DMS53 treated with DMSO at 0.1 percent for 48 hours (cell line): ENCODE results near the gene LOXL4.

Experiments
- DNase-seq: peaks from one replicate; lab custom pipeline; 2025; ENCODE audit not compliant: unreplicated experiment; lab: John Stamatoyannopoulos, UW

LOXL4 gene

DNA sequence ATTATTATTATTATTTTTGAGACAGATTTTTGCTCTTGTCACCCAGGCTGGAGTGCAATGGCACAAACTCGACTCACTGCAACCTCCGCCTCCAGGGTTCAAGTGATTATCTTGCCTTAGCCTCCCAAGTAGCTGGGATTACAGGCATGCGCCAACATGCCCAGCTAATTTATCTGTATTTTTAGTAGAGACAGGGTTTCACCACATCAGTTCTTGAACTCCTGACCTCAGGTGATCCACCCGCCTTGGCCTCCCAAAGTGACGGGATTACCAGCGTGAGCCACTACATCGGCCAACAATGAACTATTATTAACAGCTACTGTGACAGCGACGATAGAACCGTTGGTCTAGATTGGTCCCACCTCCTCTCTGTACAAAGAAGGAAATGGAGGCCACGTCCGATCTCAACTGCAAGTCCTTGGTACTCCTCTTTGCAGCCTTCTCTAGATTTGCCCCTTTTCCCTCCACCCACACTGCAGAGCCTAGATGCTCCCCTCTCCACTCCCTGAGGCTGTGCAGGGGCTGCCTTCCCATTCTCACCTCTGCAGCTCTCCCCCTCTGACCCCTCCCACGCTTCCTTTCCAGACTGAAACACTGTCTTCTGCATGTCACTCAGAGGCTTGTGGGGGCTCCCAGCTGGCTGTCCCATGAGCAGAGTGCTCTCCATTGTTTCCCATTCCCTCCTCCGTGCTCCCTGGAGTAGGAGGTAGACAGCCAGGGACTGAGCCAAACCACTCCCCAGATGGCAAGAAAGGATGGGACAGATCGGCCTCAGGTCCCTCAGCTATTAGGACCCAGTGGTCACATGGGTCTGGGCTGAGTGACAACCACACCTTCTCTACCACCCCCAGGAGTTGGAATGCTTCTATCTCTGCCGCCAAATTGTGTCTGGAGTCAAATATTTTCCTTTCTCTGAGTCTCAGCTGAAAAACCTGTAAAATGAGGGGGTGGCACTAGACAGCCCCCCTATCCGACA lies 2.3 kb downstream of the LOXL4 start:
- no peak for DNase-seq

DNA sequence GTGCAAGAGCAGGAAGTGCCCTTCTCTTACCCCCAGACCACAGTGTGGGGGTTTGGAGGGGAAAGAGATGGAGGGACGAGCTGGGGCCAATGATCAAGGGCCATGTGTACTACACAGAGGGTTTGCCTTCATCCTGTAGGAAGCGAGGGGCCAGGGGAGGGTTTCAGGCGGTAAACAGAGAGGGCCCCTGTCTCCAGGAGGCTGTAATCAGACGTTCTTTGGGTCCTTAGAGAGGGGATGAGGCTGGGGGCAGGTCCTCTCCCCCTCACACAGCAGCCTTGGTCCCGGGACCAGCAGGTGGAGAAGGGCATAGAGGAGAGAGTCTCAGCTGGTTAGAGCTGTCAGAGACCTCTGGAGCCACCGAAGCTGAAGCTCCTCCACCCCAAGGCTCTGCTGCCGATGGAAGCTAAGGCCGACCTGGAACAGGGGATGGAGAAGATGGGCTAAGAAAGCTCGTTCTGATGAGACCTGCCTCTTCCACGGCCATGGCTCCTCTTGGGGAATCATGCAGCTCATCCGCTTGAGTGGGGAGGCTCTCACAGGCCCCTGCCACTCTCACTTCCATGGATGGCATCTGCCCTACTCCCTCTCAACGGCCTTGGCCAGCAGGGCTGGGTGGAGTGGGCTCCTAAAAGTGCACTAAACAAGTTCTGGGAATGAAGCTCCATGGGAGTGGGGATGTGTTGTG lies 3.5 kb downstream of the LOXL4 start:
- DNase-seq: no peak

DNA sequence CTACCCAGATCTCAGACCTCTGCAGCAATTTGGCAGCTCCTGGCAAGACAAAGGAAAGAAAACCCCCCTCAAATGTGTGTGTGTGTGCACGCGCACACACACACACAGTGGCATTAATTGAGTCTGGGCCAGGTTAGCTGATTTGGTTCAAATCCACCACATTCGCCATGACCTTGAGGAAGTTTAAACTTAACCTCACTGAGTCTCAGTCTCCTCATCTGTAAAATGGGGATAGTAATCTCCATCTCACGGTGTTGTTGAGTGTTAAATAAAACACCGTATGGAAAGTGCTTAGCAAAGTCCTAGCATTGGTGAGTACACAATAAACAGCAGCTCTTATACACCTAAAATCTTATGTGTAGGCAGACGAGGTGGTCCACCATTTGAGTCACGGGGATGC lies 4.9 kb downstream of the LOXL4 start:
- DNase-seq: no peak

DNA sequence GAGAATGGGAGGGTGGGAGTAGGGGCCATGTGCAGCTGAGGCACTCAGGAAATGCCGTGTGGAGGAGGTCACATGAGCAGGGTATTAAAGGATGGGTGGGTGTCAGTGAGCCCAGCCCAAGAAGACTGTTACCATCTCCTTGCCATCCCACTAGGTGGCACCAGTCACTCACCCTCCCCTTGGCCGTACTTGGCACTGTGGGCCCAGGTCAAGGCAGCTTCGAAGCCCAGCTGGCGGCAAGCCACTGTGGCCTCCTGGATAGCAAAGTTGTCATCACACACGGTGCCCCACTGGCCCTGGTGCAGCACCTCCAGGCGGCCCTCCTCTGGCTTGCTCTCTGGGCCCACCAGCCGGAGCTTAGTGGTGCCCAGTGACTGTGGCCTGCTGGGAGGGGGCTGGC lies 5.4 kb downstream of the LOXL4 start:
- peak; percentile 15 for DNase-seq

DNA sequence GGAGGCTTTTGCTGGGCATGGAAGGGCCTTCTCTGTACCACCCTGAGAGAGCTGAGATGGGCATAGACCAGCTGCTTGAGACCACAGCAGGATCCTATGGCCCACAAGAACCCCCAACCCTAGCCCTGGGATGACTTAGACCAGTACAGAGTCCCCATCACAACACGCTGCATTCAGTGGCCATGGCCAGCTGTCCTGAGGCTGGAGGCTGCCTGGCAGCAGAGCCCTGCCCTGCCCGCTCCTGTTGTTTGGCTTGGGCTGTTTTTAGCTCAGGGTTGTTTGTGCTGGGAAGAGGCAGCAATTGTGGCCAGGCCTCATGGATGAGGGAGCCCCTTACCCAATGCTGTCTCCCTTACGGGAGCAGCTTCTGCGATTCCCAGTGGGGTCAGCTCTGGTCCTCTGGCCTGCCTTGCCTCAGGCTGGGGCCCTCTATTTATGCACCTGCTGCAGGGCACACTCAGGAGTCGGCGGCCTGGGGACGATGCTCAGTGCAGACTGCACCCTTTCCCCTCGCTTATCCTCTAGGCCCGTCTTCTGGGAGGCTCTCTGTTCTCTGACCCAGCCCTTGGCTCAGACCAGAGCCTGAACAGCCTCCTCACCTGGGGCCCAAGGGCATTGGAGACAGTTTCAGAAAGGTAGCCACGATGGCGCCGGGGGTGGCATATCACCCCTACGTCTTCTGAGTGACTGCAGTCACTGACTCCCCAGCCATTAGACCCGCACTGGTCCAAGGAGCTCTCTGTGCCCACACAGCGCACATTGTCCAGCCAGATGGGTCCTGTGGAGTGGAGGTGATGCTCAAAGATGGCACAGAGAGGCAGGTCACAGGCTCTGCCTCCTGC lies 6.3 kb downstream of the LOXL4 start:
- no peak for DNase-seq

DNA sequence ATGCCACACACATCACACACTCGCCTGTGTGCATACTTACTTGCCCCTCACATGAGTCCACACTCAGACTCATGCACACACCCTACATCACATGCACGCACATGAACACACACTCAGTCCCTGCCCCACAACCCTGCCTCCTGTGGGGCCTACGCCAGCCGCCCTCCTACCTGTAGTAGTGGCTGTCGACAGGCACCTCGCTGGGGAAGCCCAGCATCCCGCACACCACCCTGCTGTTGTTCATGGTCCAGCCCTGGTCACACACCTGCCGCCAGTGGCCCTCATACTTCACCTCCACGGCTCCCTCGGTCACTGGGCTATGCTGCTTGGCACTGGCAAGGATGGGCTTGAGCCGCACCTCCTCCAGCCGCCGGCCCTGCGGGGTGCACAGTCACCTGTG lies 7.2 kb downstream of the LOXL4 start:
- no peak for DNase-seq

DNA sequence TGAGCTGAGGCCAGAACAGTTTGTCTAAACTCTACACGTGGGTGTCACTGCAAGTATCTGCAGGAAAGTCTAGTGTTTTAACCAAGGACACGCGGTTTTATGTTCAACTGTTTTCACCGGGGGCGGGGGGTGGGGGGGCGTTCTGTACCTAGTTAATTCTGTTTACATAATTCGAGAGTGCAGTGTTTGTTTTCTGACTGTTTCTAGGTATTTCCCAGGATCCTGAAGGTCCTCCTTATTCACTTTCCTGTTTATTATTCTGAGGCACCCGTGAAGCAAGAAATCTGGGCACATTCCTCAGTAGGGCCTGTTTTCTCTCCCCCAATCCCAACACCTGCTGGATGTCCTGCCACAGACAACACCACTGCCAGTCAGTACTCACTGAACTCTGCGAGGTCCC lies 7.6 kb downstream of the LOXL4 start:
- no peak for DNase-seq

DNA sequence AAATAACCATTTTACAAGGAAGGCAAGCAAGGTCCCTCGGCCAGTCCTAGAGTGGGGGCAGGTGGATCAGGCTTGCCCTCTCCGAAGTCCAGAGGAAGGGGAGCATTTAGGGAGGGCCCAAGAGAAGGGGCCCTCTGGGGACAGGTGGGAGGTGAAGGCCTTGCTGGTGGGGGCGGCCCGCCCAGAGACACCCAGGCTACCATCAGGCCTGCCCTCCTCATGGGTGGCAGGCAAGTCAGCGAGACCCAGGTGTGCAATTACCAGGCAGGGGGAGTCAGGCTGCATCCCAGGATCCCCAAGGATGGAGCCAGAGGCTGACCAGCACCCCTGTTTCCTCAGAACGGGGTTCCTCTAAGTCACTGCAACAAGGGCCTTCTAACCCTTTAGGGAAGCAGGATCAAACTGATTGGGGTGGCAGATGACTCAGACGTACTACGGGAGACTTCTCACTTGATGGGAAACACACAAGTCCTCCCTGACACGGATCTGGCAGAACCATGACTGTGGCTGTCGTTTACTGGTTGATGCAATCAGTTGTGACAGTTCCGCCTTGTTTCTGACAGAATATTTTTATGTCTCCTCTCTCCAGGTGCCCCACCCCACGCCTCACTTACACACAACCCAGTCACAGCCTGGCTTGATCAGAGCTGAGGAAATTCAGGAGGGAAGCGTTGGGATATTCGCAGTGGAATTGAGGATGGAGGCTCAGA lies 8.2 kb downstream of the LOXL4 start:
- no peak for DNase-seq

DNA sequence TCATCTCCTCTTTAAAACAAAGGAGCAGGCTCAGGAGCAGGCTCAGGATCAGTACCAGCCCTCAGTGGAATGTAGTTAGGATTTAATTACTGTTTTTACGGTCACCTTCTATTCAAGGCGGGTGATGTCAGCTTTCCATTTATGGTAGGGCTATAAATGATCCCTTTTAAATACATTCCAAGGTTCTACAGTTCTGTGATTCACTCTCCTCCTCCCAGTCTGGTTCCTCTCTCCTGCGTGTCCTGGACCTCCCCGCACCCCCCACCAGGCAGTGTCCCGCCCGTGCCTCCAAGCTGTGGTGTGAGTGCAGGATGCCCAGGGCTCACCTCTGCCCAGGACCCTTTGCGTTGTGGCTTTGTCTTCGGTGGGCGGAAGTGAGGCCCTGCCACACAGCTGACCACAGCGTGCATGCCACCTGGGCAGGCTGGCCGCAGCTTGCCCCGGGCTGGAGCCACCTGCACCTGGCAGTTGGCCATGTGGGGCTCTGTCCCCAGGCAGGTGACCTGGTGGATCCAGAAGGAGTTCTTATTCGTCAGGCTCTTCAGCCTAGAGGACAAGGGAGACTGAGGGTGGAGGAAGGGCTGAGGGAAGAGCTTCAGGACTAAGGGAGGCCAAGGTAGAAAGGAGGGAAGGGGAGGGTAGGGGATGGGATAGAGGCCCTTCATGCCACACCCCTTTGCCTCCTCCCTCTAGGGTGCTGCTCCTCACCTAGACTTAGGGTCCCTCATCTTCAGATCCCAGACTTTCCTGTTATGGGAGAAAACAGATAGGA lies 9.1 kb downstream of the LOXL4 start:
- DNase-seq: no peak

DNA sequence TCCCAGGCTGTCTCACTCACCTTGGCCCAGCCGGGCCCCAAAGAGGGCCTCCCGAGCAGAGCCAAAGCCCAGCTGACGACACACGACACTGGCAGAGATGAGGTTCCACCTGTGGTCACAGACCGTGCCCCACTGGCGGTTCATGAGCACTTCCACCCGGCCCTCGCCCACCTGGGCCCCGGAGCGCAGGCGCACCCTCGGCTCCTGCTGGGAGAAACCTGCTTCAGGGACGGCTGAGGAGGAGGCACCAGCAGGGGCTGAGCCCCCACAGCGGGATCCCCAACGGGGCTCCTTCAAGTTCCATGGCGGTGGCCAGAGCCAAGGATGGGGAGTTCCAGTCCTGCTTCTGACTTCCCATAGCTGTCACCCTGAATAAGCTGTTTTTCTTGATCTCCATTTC lies 10.0 kb downstream of the LOXL4 start:
- no peak for DNase-seq

DNA sequence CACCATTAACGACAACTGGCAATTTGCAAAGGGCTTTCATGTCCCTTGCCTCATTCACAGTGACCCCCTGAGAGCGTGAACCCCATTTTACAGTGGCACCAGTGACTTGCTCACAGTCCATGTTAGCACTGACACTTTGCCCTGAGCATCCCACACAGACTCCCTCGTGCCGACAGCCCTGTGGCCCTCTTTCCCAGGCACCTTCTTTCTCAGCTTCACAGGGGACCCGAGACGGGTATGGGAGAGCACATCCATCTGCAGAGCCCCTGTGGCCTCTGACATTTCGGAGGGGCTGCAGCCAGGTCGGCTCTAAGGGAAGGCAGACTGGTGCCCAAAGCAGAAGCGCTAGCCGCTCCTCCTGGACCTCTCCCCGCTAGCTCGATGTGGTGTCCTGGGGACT lies 10.8 kb downstream of the LOXL4 start:
- no peak for DNase-seq

DNA sequence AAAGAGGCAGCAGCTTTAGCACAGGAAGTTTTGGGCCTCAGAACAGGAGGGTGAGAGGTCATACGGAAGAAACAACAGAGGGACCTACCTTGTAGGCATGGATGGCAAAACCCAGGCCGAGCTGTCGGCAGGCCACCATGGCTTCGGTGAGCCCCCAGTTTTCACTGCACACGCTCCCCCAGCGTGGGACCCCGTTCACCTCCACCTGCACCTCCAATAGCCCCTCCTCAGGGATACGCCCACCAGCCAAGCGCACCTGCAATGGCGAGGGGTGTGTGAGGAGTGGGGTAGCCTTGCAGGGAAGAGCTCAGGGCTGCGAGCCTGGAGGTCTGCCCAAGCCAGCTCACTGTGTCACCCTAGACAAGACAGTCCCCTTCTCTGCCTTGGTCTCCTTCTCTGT lies 11.3 kb downstream of the LOXL4 start:
- DNase-seq: no peak

DNA sequence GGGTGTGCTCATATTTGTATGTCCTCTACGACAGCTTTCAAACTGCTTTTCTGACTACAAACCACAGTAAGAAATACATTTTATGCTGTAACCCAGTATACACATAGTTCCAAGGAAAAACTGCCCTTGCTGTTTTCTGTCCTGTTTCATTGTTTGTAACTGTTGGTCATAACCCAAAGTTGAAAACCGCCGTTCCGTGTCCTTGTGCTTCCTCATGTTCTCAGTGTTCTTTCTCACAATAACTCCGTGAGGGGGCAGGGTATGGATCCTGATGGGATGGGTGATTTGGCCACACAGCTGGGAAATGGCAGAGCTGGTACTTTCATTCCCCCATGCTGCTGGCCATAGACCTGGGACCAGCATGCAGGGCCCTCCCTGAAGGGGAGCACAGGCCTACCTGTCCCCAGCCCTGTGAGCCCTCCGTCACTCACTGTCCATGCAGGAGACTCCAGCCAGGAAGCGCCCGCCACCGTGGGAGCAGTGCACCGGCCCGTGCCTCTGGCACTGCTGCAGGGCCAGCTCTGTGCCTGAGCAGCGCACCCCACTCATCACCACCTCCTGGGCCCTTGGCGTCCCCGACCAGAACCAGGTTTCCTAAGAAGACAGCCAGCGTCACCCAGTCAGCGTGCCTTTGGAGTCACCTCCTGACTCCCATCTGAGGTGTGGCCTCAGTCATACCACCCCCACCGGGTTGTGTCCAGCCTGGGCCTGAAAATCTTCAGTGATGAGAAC lies 12.7 kb downstream of the LOXL4 start:
- no peak for DNase-seq

DNA sequence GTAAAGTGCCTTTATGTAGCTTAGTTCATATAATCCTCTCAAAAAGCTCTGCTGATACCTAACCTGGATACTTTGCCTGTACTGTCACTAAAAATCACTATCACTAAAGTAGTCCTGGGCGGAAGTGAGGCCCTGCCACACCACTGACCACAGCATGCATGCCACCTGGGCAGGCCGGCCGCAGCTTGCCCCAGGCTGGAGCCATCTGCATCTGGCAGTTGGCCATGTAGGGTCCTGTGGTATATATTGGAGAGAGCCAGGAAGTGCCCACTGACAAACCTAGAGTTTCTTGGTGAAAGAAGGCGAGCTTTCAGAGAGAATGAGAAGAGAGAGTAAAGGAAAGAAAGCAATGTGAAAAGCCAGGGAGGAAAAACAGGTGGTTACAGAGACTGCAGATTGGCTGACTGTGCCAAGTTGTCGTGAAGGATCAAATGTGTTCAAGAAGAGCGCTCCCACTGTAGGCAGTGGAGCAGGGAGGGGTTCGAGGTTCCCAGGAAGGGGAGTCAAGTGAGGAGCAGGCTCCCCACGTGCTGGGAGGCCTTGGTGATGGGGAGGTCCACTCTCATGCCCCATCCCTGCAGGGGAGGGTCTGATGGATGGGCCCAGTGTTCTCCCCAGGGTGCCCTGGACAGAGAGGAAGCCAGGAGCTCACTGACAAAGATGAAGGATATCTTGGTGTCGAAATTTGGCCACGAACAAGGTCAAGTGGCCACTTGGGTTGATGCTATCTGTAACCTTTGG lies 13.6 kb downstream of the LOXL4 start:
- no peak for DNase-seq

DNA sequence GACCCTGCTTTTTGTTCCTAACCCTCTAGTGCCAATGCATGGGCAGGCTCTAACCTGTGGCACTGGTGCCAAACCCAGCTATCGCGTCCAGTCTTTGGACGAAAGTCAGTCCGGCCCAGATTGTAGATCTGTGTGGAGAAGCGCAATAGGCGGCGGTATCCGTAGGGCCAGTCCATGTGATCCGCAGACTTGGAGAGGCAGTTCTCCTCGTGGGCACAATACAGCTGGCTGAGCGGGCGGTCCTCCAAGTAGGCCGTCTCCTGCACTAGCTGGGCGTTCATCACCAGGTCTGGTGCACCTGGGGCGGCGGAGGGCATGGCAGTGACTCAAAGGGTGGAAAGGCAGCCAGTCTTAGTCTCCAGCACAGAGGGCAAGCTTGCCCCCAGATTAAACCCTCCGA lies 14.5 kb downstream of the LOXL4 start:
- DNase-seq: no peak

DNA sequence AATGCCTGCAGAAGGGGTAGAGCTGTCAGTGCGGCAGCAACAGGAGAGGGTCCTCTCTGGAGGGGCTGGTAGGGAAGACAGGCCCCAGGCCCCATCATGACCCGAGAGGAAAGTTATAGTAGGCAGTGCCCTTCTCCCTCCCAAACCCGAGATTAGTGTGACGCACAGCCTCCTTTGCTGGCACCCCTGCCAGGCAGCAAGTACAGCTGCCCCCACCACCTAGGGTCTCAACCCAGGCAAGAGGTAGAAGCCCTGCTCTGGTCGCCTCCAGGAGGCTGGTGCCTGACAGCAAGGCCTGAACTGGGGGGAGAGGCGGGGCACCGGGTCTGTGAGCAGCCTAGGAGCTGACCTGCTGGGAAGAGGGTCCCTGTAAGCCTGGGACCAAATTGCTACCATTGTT lies 15.5 kb downstream of the LOXL4 start:
- no peak for DNase-seq

DNA sequence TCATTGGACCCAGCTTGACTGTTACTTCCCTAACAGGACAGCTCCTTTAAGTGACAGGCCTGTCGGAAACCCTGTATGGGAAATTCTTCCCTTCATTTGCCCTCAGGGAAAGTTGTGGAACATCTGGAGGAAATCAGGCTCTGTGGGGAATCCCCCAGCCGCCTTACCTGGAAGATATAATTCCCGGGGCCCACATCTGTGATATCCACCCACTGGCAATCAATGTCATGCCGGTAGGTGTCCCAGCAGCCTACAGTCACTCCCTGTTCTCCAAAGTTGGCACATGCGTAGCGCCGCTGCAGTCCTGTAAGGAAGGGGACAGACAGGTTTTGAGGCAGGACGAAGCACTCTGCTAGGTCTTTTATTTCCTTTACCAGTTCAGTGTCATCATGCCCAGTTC lies 16.6 kb downstream of the LOXL4 start:
- DNase-seq: no peak

DNA sequence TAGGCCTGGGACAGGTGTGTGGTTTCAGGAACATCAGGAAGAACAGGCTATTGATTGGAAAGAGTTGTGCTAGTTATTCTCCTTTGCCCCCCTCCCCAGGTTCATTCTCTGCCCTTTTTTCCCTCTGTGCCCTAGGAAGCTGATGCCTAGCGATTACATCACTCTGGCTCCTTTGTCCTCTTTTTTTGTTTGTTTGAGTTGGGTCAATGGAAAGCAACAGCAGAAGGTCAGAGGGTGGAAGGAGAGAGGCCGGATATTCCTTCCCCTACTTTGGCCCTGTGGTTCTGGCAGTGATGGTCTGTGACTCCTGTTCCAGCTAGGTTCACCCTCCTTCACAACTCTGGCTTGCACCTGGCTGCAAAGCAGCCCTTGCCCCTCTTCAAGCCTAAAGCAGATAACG lies 18.9 kb downstream of the LOXL4 start:
- no peak for DNase-seq

DNA sequence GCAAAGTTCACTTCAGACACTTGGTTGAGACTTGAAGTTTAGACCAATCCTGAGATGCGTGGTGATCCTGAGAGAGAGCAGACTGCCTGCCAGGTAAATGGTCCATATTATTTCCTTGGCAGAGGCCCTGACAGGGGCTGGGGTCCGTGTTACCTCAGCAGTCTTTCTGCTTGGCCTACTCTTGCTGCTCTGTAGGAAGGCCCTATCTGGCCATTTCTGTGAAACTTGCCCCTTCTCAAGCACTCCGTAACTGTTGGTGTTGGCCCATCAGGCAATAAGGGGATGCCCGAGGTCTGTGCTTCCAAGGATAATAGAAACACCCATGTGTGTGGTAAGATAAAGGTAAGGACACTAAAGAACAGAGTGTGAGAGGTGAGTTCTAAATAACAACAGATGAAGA lies 20.0 kb downstream of the LOXL4 start:
- DNase-seq: no peak
